Measurements from ENCODE around the gene GAB3.

GRCh38 chrX:154712781-154713740 is 37.8 kb downstream of the GAB3 start:
- TF ChIP-seq EZH2phosphoT487 (IDR thresholded peaks at IDR 0.05; ENCODE audit: borderline replicate concordance): no peak
- no peak for TF ChIP-seq CTCF (IDR thresholded peaks at IDR 0.05 in 2 of 3, conservative IDR thresholded peaks at IDR 0.05 in 1 of 3; ENCODE audit: borderline replicate concordance in 1 of 3, insufficient read depth in 1 of 3, low read depth in 2 of 3, low read length in 2 of 3)
- TF ChIP-seq ZNF274 (IDR thresholded peaks at IDR 0.05; ENCODE audit: low read depth, low read length): no peak
- no peak for TF ChIP-seq EZH2 (IDR thresholded peaks at IDR 0.05)
- TF ChIP-seq POLR2AphosphoS5 (IDR thresholded peaks at IDR 0.05; ENCODE audit: low read depth, low read length): no peak
- TF ChIP-seq POLR2A (IDR thresholded peaks at IDR 0.05; ENCODE audit: borderline replicate concordance, extremely low read depth, insufficient read depth, insufficient read length): no peak
- TF ChIP-seq JUND (IDR thresholded peaks at IDR 0.05): no peak
- TF ChIP-seq SIN3A (IDR thresholded peaks at IDR 0.05; ENCODE audit: low read depth): no peak
- no peak for TF ChIP-seq RAD21 (IDR thresholded peaks at IDR 0.05; ENCODE audit: low read depth)
- no peak for TF ChIP-seq MAX (IDR thresholded peaks at IDR 0.05)
- no peak for TF ChIP-seq CEBPB (IDR thresholded peaks at IDR 0.05; ENCODE audit: low read depth)
- TF ChIP-seq SP1 (IDR thresholded peaks at IDR 0.05; ENCODE audit: low read depth): no peak
- TF ChIP-seq REST (IDR thresholded peaks at IDR 0.05; ENCODE audit: low read depth): no peak
- no peak for TF ChIP-seq TCF7L2 (IDR thresholded peaks at IDR 0.05; ENCODE audit: borderline replicate concordance, extremely low read depth, insufficient read depth, insufficient read length)

Data from HCT116 (cell line).